HG03039 (cell line): Measurements from ENCODE around the gene MCM9.

Experiments used
- ATAC-seq: cut with Tn5 transposase; IDR thresholded peaks from one replicate; pipeline ENCODE4 v1.9.1; 2021; ENCODE audit warnings: mild to moderate bottlenecking, moderate library complexity; ENCODE audit not compliant: unreplicated experiment

The MCM9 gene

GRCh38 chr6:118933855-118934460 is 1.0 kb downstream of the MCM9 start:
- ATAC-seq = no peak

GRCh38 chr6:118932421-118932820 is 2.5 kb downstream of the MCM9 start:
- ATAC-seq = no peak

GRCh38 chr6:118931436-118931835 is 3.5 kb downstream of the MCM9 start:
- ATAC-seq = no peak

- ATAC-seq = no peak
Observed at GRCh38 chr6:118930680-118931079, 4.3 kb downstream of the MCM9 start.

- ATAC-seq = no peak
Observed at GRCh38 chr6:118923035-118923434, 11.9 kb downstream of the MCM9 start.

GRCh38 chr6:118921084-118921483 is 13.9 kb downstream of the MCM9 start:
- ATAC-seq = no peak

- no peak for ATAC-seq
Observed at GRCh38 chr6:118918329-118918725, 16.6 kb downstream of the MCM9 start.

GRCh38 chr6:118917546-118918328 is 17.2 kb downstream of the MCM9 start:
- ATAC-seq = no peak

- no peak for ATAC-seq
Observed at GRCh38 chr6:118914598-118914997, 20.4 kb downstream of the MCM9 start.

- no peak for ATAC-seq
Observed at GRCh38 chr6:118913161-118913560, 21.8 kb downstream of the MCM9 start.

- no peak for ATAC-seq
Observed at GRCh38 chr6:118912646-118913045, 22.3 kb downstream of the MCM9 start.

GRCh38 chr6:118908441-118908840 is 26.5 kb downstream of the MCM9 start:
- ATAC-seq = no peak

- no peak for ATAC-seq
Observed at GRCh38 chr6:118905851-118906250, 29.1 kb downstream of the MCM9 start.

- ATAC-seq = no peak
Observed at GRCh38 chr6:118905084-118905483, 29.9 kb downstream of the MCM9 start.

- no peak for ATAC-seq
Observed at GRCh38 chr6:118903691-118904090, 31.3 kb downstream of the MCM9 start.

GRCh38 chr6:118903138-118903537 is 31.8 kb downstream of the MCM9 start:
- ATAC-seq = no peak

- no peak for ATAC-seq
Observed at GRCh38 chr6:118902726-118903125, 32.2 kb downstream of the MCM9 start.

GRCh38 chr6:118899948-118900347 is 35.0 kb downstream of the MCM9 start:
- no peak for ATAC-seq

- no peak for ATAC-seq
Observed at GRCh38 chr6:118897386-118897785, 37.6 kb downstream of the MCM9 start.

- ATAC-seq = peak; percentile 14
Observed at GRCh38 chr6:118896339-118897136, 38.4 kb downstream of the MCM9 start.

- no peak for ATAC-seq
Observed at GRCh38 chr6:118895859-118896258, 39.1 kb downstream of the MCM9 start.

- ATAC-seq = no peak
Observed at GRCh38 chr6:118895261-118895560, 39.7 kb downstream of the MCM9 start.
